ENCODE results near the gene SYT1.

DNA sequence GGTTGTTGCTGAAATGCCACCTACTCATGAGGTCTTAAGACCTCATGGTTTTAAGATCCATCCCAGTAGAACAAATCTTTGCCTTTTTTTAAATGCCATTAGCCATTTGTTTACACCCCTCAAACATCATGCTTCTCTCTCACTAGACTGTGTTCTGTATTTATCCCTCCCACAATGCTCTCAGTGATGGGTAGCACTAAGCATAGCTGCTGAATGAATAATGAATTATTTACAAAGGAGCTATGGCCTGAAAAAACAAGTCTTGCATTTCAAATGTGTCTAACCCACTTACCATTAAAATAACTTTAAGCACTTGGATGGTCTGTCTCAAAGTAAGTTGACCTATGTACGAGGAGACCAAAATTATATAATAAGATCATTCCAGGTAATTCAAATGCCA is 491.6 kb downstream of the SYT1 start:
- TF ChIP-seq EZH2 (IDR thresholded peaks at IDR 0.05; ENCODE audit: borderline replicate concordance, insufficient read depth, low read depth, low read length, poor library complexity, severe bottlenecking) (no peak), CTCF (IDR thresholded peaks at IDR 0.05) (no peak)

All from B cell (primary cell).